ENCODE measurements around the gene FOXO3B. TPM values are rescaled to one million over a fixed set of nuclear protein-coding genes. Genes with fewer than 3 reads are reported as not detected.
"Not testable (repeated sequence)": the region's sequence is repeated elsewhere in the genome, so short reads cannot be mapped to it uniquely, and the experiment has no call there.

Gene FOXO3B
- total RNA-seq, 2 experiments from 2014 or later, result 3.2 to 3.6 TPM

- H3K9me3 ChIP-seq (ENCODE audit: control insufficient read depth in 1 of 2, insufficient read depth in 1 of 2, low read length in 2 of 2); intact Hi-C loops (cut with DNase I, micrococcal nuclease); CTCF ChIA-PET; ATAC-seq (ENCODE audit: poor library complexity); H3K27me3 Mint-ChIP-seq; H3K4me3 Mint-ChIP-seq; H3K27ac ChIP-seq (ENCODE audit: low read depth in 1 of 2, low read length in 2 of 2); H3K36me3 ChIP-seq (ENCODE audit: insufficient read depth, low read length); H3K4me3 ChIP-seq (ENCODE audit: low read length); H3K4me1 ChIP-seq (ENCODE audit: insufficient read depth, low read length); DNase-seq; POLR2A ChIA-PET; H3K27me3 ChIP-seq (ENCODE audit: control insufficient read depth in 1 of 2, insufficient read depth in 2 of 2, low read length in 2 of 2); H3K27ac Mint-ChIP-seq; H3K9me3 Mint-ChIP-seq: not testable (repeated sequence)
- peaks cover 11% of the 10 kb centered on the region for H3K4me1 Mint-ChIP-seq (ENCODE audit: low read depth)
- peaks cover 31% of the 10 kb centered on the region for H3K36me3 Mint-ChIP-seq (ENCODE audit: low read depth)
Measured at GRCh38 chr17:18677381-18677780, 4.7 kb downstream of the FOXO3B start.

DNA sequence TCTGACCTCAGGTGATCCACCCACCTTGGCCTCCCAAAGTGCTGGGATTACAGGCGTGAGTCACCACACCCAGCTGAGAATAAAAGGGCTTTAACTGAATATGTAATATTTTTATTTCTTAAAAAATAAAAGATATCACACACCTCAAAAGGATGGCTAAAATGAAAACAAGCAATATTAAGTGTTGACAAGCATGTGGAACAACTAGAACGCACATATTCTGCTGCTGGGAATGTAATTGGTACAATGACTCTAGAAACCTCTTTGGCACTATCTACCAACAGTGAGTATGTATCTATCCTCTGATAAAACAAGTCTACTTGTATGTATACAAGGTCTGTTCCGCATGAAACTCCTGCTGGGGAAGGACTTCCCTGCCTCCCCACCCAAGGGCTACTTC lies 5.2 kb downstream of the FOXO3B start:
- POLR2A ChIA-PET; DNase-seq; H3K27ac Mint-ChIP-seq; H3K4me1 ChIP-seq (ENCODE audit: insufficient read depth, low read length); H3K27ac ChIP-seq (ENCODE audit: low read depth in 1 of 2, low read length in 2 of 2); H3K36me3 ChIP-seq (ENCODE audit: insufficient read depth, low read length); intact Hi-C loops (cut with DNase I, micrococcal nuclease); H3K4me3 ChIP-seq (ENCODE audit: low read length); H3K27me3 Mint-ChIP-seq; CTCF ChIA-PET; H3K27me3 ChIP-seq (ENCODE audit: control insufficient read depth in 1 of 2, insufficient read depth in 2 of 2, low read length in 2 of 2); ATAC-seq (ENCODE audit: poor library complexity); H3K9me3 Mint-ChIP-seq; H3K4me3 Mint-ChIP-seq; H3K4me1 Mint-ChIP-seq (ENCODE audit: low read depth): not testable (repeated sequence)
- H3K36me3 Mint-ChIP-seq (ENCODE audit: low read depth), result peaks cover 31% of the 10 kb centered on the region
- H3K9me3 ChIP-seq (ENCODE audit: control insufficient read depth in 1 of 2, insufficient read depth in 1 of 2, low read length in 2 of 2), result peaks cover 0 to 10% of the 10 kb centered on the region in 2 experiments

DNA sequence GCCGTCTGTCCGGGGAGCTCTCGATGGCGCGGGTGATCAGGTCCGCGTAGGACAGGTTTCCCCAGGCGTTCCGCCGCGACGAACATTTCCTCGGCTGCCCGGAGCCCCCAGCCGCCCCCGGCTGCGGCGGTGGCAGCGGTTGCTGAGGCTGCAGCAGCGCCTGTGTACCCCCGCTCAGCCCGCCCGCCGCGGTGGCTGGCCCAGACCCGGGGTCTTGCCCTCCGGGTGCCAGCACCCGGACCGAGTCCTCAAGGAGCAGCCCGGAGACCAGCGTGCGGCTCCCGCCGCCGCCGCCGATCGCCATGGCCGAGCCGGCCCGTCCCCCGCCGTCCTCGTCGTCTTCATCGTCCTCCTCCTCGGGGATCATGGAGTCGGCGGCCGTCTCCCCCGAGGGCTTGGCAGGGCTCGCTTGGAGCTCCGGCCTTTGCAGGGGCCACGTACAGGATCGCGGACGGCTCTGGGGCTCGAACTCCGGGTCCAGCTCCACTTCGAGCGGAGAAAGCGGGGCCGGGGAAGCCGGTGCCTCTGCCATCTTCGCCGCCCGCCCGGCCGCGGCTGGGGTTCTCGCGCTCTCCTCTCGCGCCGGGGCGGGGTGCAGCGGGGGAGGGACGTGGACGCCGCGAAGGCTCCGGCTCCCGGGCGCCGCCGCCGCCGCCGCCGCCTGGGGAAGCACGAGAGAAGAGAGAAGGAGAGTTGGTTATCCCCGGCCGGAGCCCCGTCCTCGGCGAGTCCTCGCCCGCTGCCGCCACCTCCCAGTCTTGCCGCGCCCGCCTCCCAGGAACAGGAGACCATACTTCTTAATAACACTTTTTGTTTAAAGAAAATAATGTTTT lies 9.5 kb downstream of the FOXO3B start:
- H3K27ac ChIP-seq (ENCODE audit: low read depth in 1 of 2, low read length in 2 of 2); POLR2A ChIA-PET; DNase-seq; H3K4me1 ChIP-seq (ENCODE audit: insufficient read depth, low read length); H3K9me3 Mint-ChIP-seq; H3K27me3 ChIP-seq (ENCODE audit: control insufficient read depth in 1 of 2, insufficient read depth in 2 of 2, low read length in 2 of 2); H3K4me1 Mint-ChIP-seq (ENCODE audit: low read depth); intact Hi-C loops (cut with DNase I, micrococcal nuclease); H3K27ac Mint-ChIP-seq; H3K4me3 Mint-ChIP-seq; ATAC-seq (ENCODE audit: poor library complexity); CTCF ChIA-PET; H3K4me3 ChIP-seq (ENCODE audit: low read length); H3K27me3 Mint-ChIP-seq; H3K36me3 ChIP-seq (ENCODE audit: insufficient read depth, low read length): not testable (repeated sequence)
- peaks cover 0 to 24% of the 10 kb centered on the region in 2 experiments for H3K9me3 ChIP-seq (ENCODE audit: control insufficient read depth in 1 of 2, insufficient read depth in 1 of 2, low read length in 2 of 2)
- H3K36me3 Mint-ChIP-seq (ENCODE audit: low read depth), result peaks cover 40% of the 10 kb centered on the region

DNA sequence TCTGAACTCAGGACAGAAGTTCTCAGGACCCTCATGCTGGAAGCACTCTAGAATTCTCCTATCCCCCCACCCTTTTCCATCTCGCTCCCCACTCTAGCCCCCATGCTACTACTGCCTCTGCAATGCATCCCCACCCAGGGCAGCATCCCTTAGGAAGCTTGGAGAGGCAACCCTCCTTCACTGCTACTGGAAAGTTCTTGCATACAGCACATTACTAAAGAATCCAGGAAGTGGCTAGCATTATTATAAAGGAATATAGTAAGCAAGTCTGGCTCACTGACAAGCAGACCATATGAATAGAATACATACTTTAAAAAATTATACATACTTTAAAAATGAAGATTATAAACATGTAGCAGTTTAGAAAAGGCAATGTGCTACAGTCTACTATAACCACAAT lies 13.5 kb downstream of the FOXO3B start:
- peaks cover 4 to 28% of the 10 kb centered on the region in 2 experiments for H3K9me3 ChIP-seq (ENCODE audit: control insufficient read depth in 1 of 2, insufficient read depth in 1 of 2, low read length in 2 of 2)
- H3K36me3 ChIP-seq (ENCODE audit: insufficient read depth, low read length); H3K27me3 Mint-ChIP-seq; intact Hi-C loops (cut with DNase I, micrococcal nuclease); H3K27ac Mint-ChIP-seq; POLR2A ChIA-PET; H3K27ac ChIP-seq (ENCODE audit: low read depth in 1 of 2, low read length in 2 of 2); DNase-seq; H3K9me3 Mint-ChIP-seq; H3K4me3 ChIP-seq (ENCODE audit: low read length); H3K27me3 ChIP-seq (ENCODE audit: control insufficient read depth in 1 of 2, insufficient read depth in 2 of 2, low read length in 2 of 2); ATAC-seq (ENCODE audit: poor library complexity); H3K4me1 ChIP-seq (ENCODE audit: insufficient read depth, low read length); H3K4me1 Mint-ChIP-seq (ENCODE audit: low read depth); H3K4me3 Mint-ChIP-seq; CTCF ChIA-PET: not testable (repeated sequence)
- peaks cover 28% of the 10 kb centered on the region for H3K36me3 Mint-ChIP-seq (ENCODE audit: low read depth)

DNA sequence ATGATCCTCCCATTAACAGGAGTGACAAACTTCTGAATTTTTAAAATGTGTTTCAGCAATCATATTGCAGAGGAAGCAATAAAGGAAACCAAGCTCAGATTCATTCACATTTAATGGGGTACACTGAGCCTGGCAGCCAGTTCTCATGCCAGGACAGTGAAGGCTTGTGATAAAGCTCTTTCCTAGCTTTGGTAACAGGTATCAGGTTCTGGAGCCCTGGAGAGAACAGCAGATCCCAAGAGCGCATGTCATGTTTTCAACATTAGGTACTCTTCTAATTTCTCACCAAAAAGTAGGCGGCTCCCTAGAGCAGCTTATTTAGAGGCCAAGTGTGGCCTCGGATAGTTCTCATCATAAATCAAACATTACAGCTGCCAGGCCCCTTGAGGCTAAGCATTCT lies 14.6 kb downstream of the FOXO3B start:
- H3K27ac Mint-ChIP-seq; H3K27ac ChIP-seq (ENCODE audit: low read depth in 1 of 2, low read length in 2 of 2); H3K4me1 ChIP-seq (ENCODE audit: insufficient read depth, low read length); H3K9me3 Mint-ChIP-seq; H3K27me3 Mint-ChIP-seq; H3K36me3 ChIP-seq (ENCODE audit: insufficient read depth, low read length); CTCF ChIA-PET; H3K4me1 Mint-ChIP-seq (ENCODE audit: low read depth); intact Hi-C loops (cut with DNase I, micrococcal nuclease); POLR2A ChIA-PET; H3K4me3 ChIP-seq (ENCODE audit: low read length); H3K27me3 ChIP-seq (ENCODE audit: control insufficient read depth in 1 of 2, insufficient read depth in 2 of 2, low read length in 2 of 2); ATAC-seq (ENCODE audit: poor library complexity); H3K4me3 Mint-ChIP-seq; DNase-seq: not testable (repeated sequence)
- H3K9me3 ChIP-seq (ENCODE audit: control insufficient read depth in 1 of 2, insufficient read depth in 1 of 2, low read length in 2 of 2), result peaks cover 9 to 21% of the 10 kb centered on the region in 2 experiments
- peaks cover 35% of the 10 kb centered on the region for H3K36me3 Mint-ChIP-seq (ENCODE audit: low read depth)

DNA sequence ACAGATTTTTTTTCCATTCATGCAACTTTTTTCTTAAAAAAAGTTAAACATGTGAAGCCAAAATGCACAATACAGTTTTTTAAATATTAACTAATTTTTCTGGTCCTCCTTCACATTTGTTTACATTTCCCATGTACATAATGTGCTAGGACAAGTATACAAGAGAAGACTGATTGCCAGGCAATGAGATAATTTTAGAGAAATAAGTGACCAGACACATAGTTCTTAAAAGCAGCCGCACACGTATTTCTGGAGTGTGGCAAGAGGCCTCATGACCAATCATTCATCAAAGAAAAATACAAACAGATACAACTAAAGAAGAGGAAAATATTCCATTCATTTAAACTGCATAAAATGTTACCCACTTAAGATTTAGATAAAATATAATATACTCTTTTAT lies 15.8 kb downstream of the FOXO3B start:
- DNase-seq; CTCF ChIA-PET; H3K27me3 ChIP-seq (ENCODE audit: control insufficient read depth in 1 of 2, insufficient read depth in 2 of 2, low read length in 2 of 2); ATAC-seq (ENCODE audit: poor library complexity); H3K4me3 ChIP-seq (ENCODE audit: low read length); H3K4me1 ChIP-seq (ENCODE audit: insufficient read depth, low read length); intact Hi-C loops (cut with DNase I, micrococcal nuclease); H3K9me3 Mint-ChIP-seq; H3K4me1 Mint-ChIP-seq (ENCODE audit: low read depth); H3K27ac ChIP-seq (ENCODE audit: low read depth in 1 of 2, low read length in 2 of 2); POLR2A ChIA-PET; H3K27ac Mint-ChIP-seq; H3K4me3 Mint-ChIP-seq; H3K27me3 Mint-ChIP-seq; H3K36me3 ChIP-seq (ENCODE audit: insufficient read depth, low read length): not testable (repeated sequence)
- H3K36me3 Mint-ChIP-seq (ENCODE audit: low read depth), result peaks cover 39% of the 10 kb centered on the region
- peaks cover 12 to 18% of the 10 kb centered on the region in 2 experiments for H3K9me3 ChIP-seq (ENCODE audit: control insufficient read depth in 1 of 2, insufficient read depth in 1 of 2, low read length in 2 of 2)

DNA sequence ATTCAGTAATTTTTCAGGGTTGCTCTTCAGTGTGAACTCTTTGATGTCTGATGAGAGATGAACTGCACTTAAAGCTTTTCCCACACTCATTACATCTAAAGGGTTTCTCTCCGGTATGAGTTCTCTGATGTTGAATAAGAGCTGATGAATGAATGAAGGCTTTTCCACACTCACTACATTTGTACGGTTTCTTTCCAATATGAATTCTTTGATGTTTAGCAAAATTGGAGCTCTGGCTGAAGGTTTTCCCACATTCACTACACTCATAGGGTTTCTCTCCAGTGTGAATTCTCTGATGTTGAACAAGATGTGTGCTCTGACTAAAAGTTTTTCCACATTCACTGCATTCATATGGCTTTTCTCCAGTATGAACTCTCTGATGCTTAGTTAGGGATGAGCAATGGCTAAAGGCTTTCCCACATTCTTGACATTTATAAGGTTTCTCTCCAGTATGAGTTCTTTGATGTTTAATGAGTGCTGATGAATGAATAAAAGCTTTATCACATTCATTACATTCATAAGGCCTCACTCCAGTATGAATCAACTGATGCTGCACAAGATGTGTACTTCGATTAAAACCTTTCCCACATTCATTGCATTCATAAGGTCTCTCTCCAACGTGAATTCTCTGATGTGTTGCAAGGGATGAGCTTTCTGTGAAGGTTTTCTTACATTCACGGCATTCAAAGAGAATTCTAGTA lies 20.0 kb downstream of the FOXO3B start:
- CTCF ChIA-PET; intact Hi-C loops (cut with DNase I, micrococcal nuclease); H3K27ac Mint-ChIP-seq; H3K4me3 Mint-ChIP-seq; DNase-seq; H3K9me3 Mint-ChIP-seq; H3K4me1 ChIP-seq (ENCODE audit: insufficient read depth, low read length); H3K36me3 ChIP-seq (ENCODE audit: insufficient read depth, low read length); H3K4me3 ChIP-seq (ENCODE audit: low read length); H3K4me1 Mint-ChIP-seq (ENCODE audit: low read depth); ATAC-seq (ENCODE audit: poor library complexity); H3K27me3 Mint-ChIP-seq; H3K27me3 ChIP-seq (ENCODE audit: control insufficient read depth in 1 of 2, insufficient read depth in 2 of 2, low read length in 2 of 2); POLR2A ChIA-PET; H3K27ac ChIP-seq (ENCODE audit: low read depth in 1 of 2, low read length in 2 of 2): not testable (repeated sequence)
- peaks cover 29% of the 10 kb centered on the region for H3K36me3 Mint-ChIP-seq (ENCODE audit: low read depth)
- peaks cover 12 to 22% of the 10 kb centered on the region in 2 experiments for H3K9me3 ChIP-seq (ENCODE audit: control insufficient read depth in 1 of 2, insufficient read depth in 1 of 2, low read length in 2 of 2)
